Measurements from ENCODE around the gene APBB1. TPM values are rescaled to one million over a fixed set of nuclear protein-coding genes. Genes with fewer than 3 reads are reported as not detected.

Gene APBB1
- polyA plus RNA-seq, 2 of the 4 experiments (the other 2 are of a cell fraction), result 13.6 to 16.4 TPM

DNA sequence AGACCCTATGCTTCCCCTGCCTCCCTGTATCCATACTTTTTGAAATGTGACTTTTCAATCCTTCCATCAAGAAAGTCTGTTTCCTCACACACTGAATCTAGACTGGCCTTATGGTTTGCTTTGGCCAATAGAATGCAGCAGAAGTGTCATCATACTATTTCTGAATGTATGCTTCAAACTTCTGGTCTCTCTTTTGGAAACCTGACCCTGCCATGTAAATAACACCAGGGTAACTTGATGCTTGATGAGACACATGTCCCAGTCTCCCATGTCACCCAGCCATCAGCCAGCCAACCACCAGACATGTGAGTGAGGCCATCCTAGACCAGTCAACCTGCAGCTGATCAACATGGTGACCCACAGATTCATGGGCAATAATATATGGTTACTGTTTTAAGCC lies 68.9 kb downstream of the APBB1 start:
- Histone ChIP-seq H3K4me2 (no peak overlapping the region), H3K4me3 (no peak overlapping the region), H3K4me1 (peaks cover 8% of the 10 kb centered on the region), H3K27ac (no peak overlapping the region), H3K9me3 (no peaks in the 10 kb centered on the region)
- ATAC-seq (no peak), DNase-seq (ENCODE audit: low read depth in 1 of 2, low spot score in 1 of 2) (no peak), FAIRE-seq (no peak)
- TF ChIP-seq RCOR1 (IDR thresholded peaks at IDR 0.05; ENCODE audit: low read depth, low read length), result no peak
- TF ChIP-seq, protein P1, sequence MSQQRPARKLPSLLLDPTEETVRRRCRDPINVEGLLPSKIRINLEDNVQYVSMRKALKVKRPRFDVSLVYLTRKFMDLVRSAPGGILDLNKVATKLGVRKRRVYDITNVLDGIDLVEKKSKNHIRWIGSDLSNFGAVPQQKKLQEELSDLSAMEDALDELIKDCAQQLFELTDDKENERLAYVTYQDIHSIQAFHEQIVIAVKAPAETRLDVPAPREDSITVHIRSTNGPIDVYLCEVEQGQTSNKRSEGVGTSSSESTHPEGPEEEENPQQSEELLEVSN (IDR thresholded peaks at IDR 0.05; ENCODE audit: borderline replicate concordance, low read depth), result no peak
- no peak for TF ChIP-seq ZSCAN20 (CRISPR knock-in tag; IDR thresholded peaks at IDR 0.05)
- no peak for TF ChIP-seq POLR2AphosphoS2 (conservative IDR thresholded peaks at IDR 0.05; ENCODE audit: low read length)
- no peak for TF ChIP-seq EHF (CRISPR knock-in tag; IDR thresholded peaks at IDR 0.05)
- TF ChIP-seq TFCP2L1 (CRISPR knock-in tag; IDR thresholded peaks at IDR 0.05), result no peak
- TF ChIP-seq NFE2L2 (conservative IDR thresholded peaks at IDR 0.05; ENCODE audit: low read length), result no peak
- TF ChIP-seq, protein P2, sequence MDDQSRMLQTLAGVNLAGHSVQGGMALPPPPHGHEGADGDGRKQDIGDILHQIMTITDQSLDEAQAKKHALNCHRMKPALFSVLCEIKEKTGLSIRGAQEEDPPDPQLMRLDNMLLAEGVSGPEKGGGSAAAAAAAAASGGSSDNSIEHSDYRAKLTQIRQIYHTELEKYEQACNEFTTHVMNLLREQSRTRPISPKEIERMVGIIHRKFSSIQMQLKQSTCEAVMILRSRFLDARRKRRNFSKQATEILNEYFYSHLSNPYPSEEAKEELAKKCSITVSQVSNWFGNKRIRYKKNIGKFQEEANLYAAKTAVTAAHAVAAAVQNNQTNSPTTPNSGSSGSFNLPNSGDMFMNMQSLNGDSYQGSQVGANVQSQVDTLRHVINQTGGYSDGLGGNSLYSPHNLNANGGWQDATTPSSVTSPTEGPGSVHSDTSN (IDR thresholded peaks at IDR 0.05), result no peak
- no peak for TF ChIP-seq ESRRA (IDR thresholded peaks at IDR 0.05; ENCODE audit: borderline replicate concordance, low read length)
- ChIA-PET POLR2A (no interaction called here), CTCF (interaction anchor here (6.0 kb wide), 1 partner anchor 98 kb away, joined by 83 read pairs; no protein-coding TSS in a partner anchor)

DNA sequence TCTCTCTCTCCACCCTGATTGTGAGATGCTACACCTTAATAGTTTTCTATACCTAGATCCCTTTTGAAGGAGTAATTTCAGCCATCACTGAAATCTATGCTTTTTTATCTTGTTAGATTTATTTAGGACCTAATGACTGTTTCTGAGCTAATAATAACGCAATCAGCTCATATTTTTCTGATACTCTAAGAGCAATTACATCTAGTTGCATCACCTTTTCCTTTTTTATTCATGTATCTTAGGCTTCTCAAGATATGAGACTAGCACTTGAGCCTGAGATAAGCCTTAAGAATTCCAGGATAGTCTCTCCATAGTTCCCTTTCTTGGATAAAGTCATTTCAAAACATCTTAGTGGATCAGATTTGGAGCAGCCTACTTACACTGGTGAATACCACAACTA lies 73.5 kb downstream of the APBB1 start:
- Histone ChIP-seq H3K4me1 (no peaks in the 10 kb centered on the region), H3K4me3 (no peak overlapping the region), H3K27ac (no peak overlapping the region), H3K4me2 (no peak overlapping the region), H3K9me3 (no peaks in the 10 kb centered on the region)
- no peak for DNase-seq (ENCODE audit: low read depth in 1 of 2, low spot score in 1 of 2)
- ATAC-seq, result no peak
- CTCF ChIA-PET, result interaction anchor here (4.3 to 10.3 kb wide), 2 partner anchors 8 to 18 kb away, joined by 25 to 85 read pairs; no protein-coding TSS in a partner anchor
- TF ChIP-seq HDAC2 (IDR thresholded peaks at IDR 0.05), result no peak
- TF ChIP-seq ZNF302 (CRISPR knock-in tag; IDR thresholded peaks at IDR 0.05), result no peak
- TF ChIP-seq, protein P3, sequence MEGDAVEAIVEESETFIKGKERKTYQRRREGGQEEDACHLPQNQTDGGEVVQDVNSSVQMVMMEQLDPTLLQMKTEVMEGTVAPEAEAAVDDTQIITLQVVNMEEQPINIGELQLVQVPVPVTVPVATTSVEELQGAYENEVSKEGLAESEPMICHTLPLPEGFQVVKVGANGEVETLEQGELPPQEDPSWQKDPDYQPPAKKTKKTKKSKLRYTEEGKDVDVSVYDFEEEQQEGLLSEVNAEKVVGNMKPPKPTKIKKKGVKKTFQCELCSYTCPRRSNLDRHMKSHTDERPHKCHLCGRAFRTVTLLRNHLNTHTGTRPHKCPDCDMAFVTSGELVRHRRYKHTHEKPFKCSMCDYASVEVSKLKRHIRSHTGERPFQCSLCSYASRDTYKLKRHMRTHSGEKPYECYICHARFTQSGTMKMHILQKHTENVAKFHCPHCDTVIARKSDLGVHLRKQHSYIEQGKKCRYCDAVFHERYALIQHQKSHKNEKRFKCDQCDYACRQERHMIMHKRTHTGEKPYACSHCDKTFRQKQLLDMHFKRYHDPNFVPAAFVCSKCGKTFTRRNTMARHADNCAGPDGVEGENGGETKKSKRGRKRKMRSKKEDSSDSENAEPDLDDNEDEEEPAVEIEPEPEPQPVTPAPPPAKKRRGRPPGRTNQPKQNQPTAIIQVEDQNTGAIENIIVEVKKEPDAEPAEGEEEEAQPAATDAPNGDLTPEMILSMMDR (IDR thresholded peaks at IDR 0.05), result no peak
- no peak for TF ChIP-seq SREBF2 (IDR thresholded peaks at IDR 0.05)
- TF ChIP-seq, protein P4, sequence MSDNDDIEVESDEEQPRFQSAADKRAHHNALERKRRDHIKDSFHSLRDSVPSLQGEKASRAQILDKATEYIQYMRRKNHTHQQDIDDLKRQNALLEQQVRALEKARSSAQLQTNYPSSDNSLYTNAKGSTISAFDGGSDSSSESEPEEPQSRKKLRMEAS (IDR thresholded peaks at IDR 0.05), result no peak
- POLR2A ChIA-PET, result no interaction called here
- FAIRE-seq, result no peak
- 38% methylated on average over 1 of the region's 1 CpG for WGBS (ENCODE audit: missing lambda C conversion rate)

Other genes starting within 250 kb of the APBB1 start
- gene OR52B2, start 248.8 kb downstream of the APBB1 start, polyA plus RNA-seq (2011; rRNA removed), result not detected in 2 replicates
- not detected in 3 replicates for gene OR52B2, start 248.8 kb downstream of the APBB1 start, polyA plus RNA-seq (2017; fragmentation: RNase III; extraction: RNeasy Plus Mini Kit Qiagen cat#74134 plus additional on column Dnase treatment)
- not detected in 2 replicates for gene OR52W1, start 219.9 kb downstream of the APBB1 start, polyA plus RNA-seq (2011; rRNA removed)
- not detected in 3 replicates for gene OR52W1, start 219.9 kb downstream of the APBB1 start, polyA plus RNA-seq (2017; fragmentation: RNase III; extraction: RNeasy Plus Mini Kit Qiagen cat#74134 plus additional on column Dnase treatment)
- not detected in 2 replicates for gene C11orf42, start 213.5 kb downstream of the APBB1 start, polyA plus RNA-seq (2011; rRNA removed)
- gene C11orf42, start 213.5 kb downstream of the APBB1 start, polyA plus RNA-seq (2017; fragmentation: RNase III; extraction: RNeasy Plus Mini Kit Qiagen cat#74134 plus additional on column Dnase treatment), result not detected in 3 replicates
- 19.4 and 23.9 TPM in 2 replicates for gene FHIP1B, start 184.5 kb downstream of the APBB1 start, polyA plus RNA-seq (2011; rRNA removed)
- gene FHIP1B, start 184.5 kb downstream of the APBB1 start, polyA plus RNA-seq (2017; fragmentation: RNase III; extraction: RNeasy Plus Mini Kit Qiagen cat#74134 plus additional on column Dnase treatment), result 12.6 to 14.3 TPM (median 13.9 TPM) in 3 replicates
- gene CNGA4, start 180.0 kb downstream of the APBB1 start, polyA plus RNA-seq (2011; rRNA removed), result 0.12 and 0.19 TPM in 2 replicates
- 0.10 to 0.12 TPM (median 0.11 TPM) in 3 replicates for gene CNGA4, start 180.0 kb downstream of the APBB1 start, polyA plus RNA-seq (2017; fragmentation: RNase III; extraction: RNeasy Plus Mini Kit Qiagen cat#74134 plus additional on column Dnase treatment)
- not detected in 2 replicates for gene CCKBR, start 159.3 kb downstream of the APBB1 start, polyA plus RNA-seq (2011; rRNA removed)
- not detected in 3 replicates for gene CCKBR, start 159.3 kb downstream of the APBB1 start, polyA plus RNA-seq (2017; fragmentation: RNase III; extraction: RNeasy Plus Mini Kit Qiagen cat#74134 plus additional on column Dnase treatment)
- gene CAVIN3, start 98.6 kb downstream of the APBB1 start, polyA plus RNA-seq (2011; rRNA removed), result 5.2 and 6.0 TPM in 2 replicates
- 15.9 to 26.7 TPM (median 22.9 TPM) in 3 replicates for gene CAVIN3, start 98.6 kb downstream of the APBB1 start, polyA plus RNA-seq (2017; fragmentation: RNase III; extraction: RNeasy Plus Mini Kit Qiagen cat#74134 plus additional on column Dnase treatment)
- 5.1 and 5.5 TPM in 2 replicates for gene SMPD1, start 28.6 kb downstream of the APBB1 start, polyA plus RNA-seq (2011; rRNA removed)
- gene SMPD1, start 28.6 kb downstream of the APBB1 start, polyA plus RNA-seq (2017; fragmentation: RNase III; extraction: RNeasy Plus Mini Kit Qiagen cat#74134 plus additional on column Dnase treatment), result 5.7 to 6.8 TPM (median 6.5 TPM) in 3 replicates
- gene HPX, start 21.9 kb upstream of the APBB1 start, polyA plus RNA-seq (2011; rRNA removed), result 0.66 and 1.5 TPM in 2 replicates
- gene HPX, start 21.9 kb upstream of the APBB1 start, polyA plus RNA-seq (2017; fragmentation: RNase III; extraction: RNeasy Plus Mini Kit Qiagen cat#74134 plus additional on column Dnase treatment), result 0.35 to 0.70 TPM (median 0.57 TPM) in 3 replicates
- 10.0 and 11.3 TPM in 2 replicates for gene TRIM3, start 54.8 kb upstream of the APBB1 start, polyA plus RNA-seq (2011; rRNA removed)
- 17.5 to 19.8 TPM (median 19.6 TPM) in 3 replicates for gene TRIM3, start 54.8 kb upstream of the APBB1 start, polyA plus RNA-seq (2017; fragmentation: RNase III; extraction: RNeasy Plus Mini Kit Qiagen cat#74134 plus additional on column Dnase treatment)
- gene ARFIP2, start 62.2 kb upstream of the APBB1 start, polyA plus RNA-seq (2011; rRNA removed), result 87.9 and 88.5 TPM in 2 replicates
- 68.7 to 80.0 TPM (median 79.2 TPM) in 3 replicates for gene ARFIP2, start 62.2 kb upstream of the APBB1 start, polyA plus RNA-seq (2017; fragmentation: RNase III; extraction: RNeasy Plus Mini Kit Qiagen cat#74134 plus additional on column Dnase treatment)
- 31.6 and 35.6 TPM in 2 replicates for gene TIMM10B, start 62.4 kb upstream of the APBB1 start, polyA plus RNA-seq (2011; rRNA removed)
- gene TIMM10B, start 62.4 kb upstream of the APBB1 start, polyA plus RNA-seq (2017; fragmentation: RNase III; extraction: RNeasy Plus Mini Kit Qiagen cat#74134 plus additional on column Dnase treatment), result 20.6 to 24.4 TPM (median 22.0 TPM) in 3 replicates
- gene DNHD1, start 78.2 kb upstream of the APBB1 start, polyA plus RNA-seq (2011; rRNA removed), result 8.6 and 12.7 TPM in 2 replicates
- gene DNHD1, start 78.2 kb upstream of the APBB1 start, polyA plus RNA-seq (2017; fragmentation: RNase III; extraction: RNeasy Plus Mini Kit Qiagen cat#74134 plus additional on column Dnase treatment), result 5.4 to 7.6 TPM (median 6.8 TPM) in 3 replicates
- 20.5 and 25.9 TPM in 2 replicates for gene RRP8, start 184.5 kb upstream of the APBB1 start, polyA plus RNA-seq (2011; rRNA removed)
- 14.5 to 17.9 TPM (median 14.5 TPM) in 3 replicates for gene RRP8, start 184.5 kb upstream of the APBB1 start, polyA plus RNA-seq (2017; fragmentation: RNase III; extraction: RNeasy Plus Mini Kit Qiagen cat#74134 plus additional on column Dnase treatment)
- 109 and 120 TPM in 2 replicates for gene ILK, start 184.7 kb upstream of the APBB1 start, polyA plus RNA-seq (2011; rRNA removed)
- gene ILK, start 184.7 kb upstream of the APBB1 start, polyA plus RNA-seq (2017; fragmentation: RNase III; extraction: RNeasy Plus Mini Kit Qiagen cat#74134 plus additional on column Dnase treatment), result 108 to 116 TPM (median 114 TPM) in 3 replicates
- gene TAF10, start 193.1 kb upstream of the APBB1 start, polyA plus RNA-seq (2011; rRNA removed), result 174 and 242 TPM in 2 replicates
- gene TAF10, start 193.1 kb upstream of the APBB1 start, polyA plus RNA-seq (2017; fragmentation: RNase III; extraction: RNeasy Plus Mini Kit Qiagen cat#74134 plus additional on column Dnase treatment), result 124 to 138 TPM (median 135 TPM) in 3 replicates
- gene TPP1, start 200.3 kb upstream of the APBB1 start, polyA plus RNA-seq (2011; rRNA removed), result 53.2 and 63.0 TPM in 2 replicates
- 32.3 to 41.6 TPM (median 40.7 TPM) in 3 replicates for gene TPP1, start 200.3 kb upstream of the APBB1 start, polyA plus RNA-seq (2017; fragmentation: RNase III; extraction: RNeasy Plus Mini Kit Qiagen cat#74134 plus additional on column Dnase treatment)
- 0.06 and 0.08 TPM in 2 replicates for gene DCHS1, start 236.7 kb upstream of the APBB1 start, polyA plus RNA-seq (2011; rRNA removed)
- 0.04 to 0.07 TPM (median 0.06 TPM) in 3 replicates for gene DCHS1, start 236.7 kb upstream of the APBB1 start, polyA plus RNA-seq (2017; fragmentation: RNase III; extraction: RNeasy Plus Mini Kit Qiagen cat#74134 plus additional on column Dnase treatment)

All from A549 (cell line).